Endothelial cell of umbilical vein (primary cell): Measurements from ENCODE around the gene HSPB6. TPM values are rescaled to one million over a fixed set of nuclear protein-coding genes. Genes with fewer than 3 reads are reported as not detected.

Experiments used
- BruUV-seq: library from RNA; stranded (reverse); fragments of 400-500 nt; replicated peaks from 2 replicates; lab custom pipeline; 2021; lab: Mats Ljungman, UMichigan
- CTCF ChIA-PET: fragments of 300-600, 350-600 bp; sonication (Branson Sonifier 250); formaldehyde crosslinking; loops from one replicate; lab custom pipeline; 2021; ENCODE audit warnings: antibody characterized with exemption, inconsistent platforms; lab: Charles Lee
- POLR2A ChIA-PET: fragments of 300-600, 350-600 bp; sonication (Branson Sonifier 250); formaldehyde crosslinking; loops from one replicate; lab custom pipeline; 2021; ENCODE audit warnings: antibody characterized with exemption, inconsistent platforms; lab: Charles Lee
- DNase-seq: peaks from one replicate; pipeline ENCODE4 v3.0.0-alpha.2; 2011; ENCODE audit warnings: low read depth, low spot score
- FAIRE-seq: peaks from 2 replicates; lab custom pipeline; 2011; peaks lifted over from hg19 to GRCh38; lab: Jason Lieb, UNC
- H2AFZ ChIP-seq: 2 replicates; pipeline ENCODE4 v1.6.0; 2012; ENCODE audit warnings: low read depth, low read length, control low read depth, inconsistent platforms
- H3K27ac ChIP-seq: 2 replicates; pipeline ENCODE4 v1.5.1; 2011; ENCODE audit warnings: low read depth, mild to moderate bottlenecking, control low read depth, low read length, moderate library complexity; ENCODE audit not compliant: insufficient read depth
- H3K27me3 ChIP-seq, 2 experiments: 2 replicates each; pipeline versions ENCODE4 v1.6.0 to v1.6.1; 2011; ENCODE audit warnings: low read length in 2 of 2, mixed read lengths in 1 of 2; ENCODE audit not compliant: control insufficient read depth in 2 of 2, insufficient read depth in 2 of 2
- H3K36me3 ChIP-seq, 2 experiments: 2 replicates in 1 of 2; 3 replicates in 1 of 2; pipeline ENCODE4 v1.5.1; 2011; ENCODE audit warnings: low read length in 2 of 2, mild to moderate bottlenecking in 1 of 2, moderate library complexity in 1 of 2; ENCODE audit not compliant: control insufficient read depth in 2 of 2, insufficient read depth in 2 of 2; ENCODE audit errors: extremely low read depth in 1 of 2
- H3K4me1 ChIP-seq: 3 replicates; pipeline ENCODE4 v1.5.1; 2011; ENCODE audit warnings: mild to moderate bottlenecking, low read length; ENCODE audit not compliant: control insufficient read depth, insufficient read depth; ENCODE audit errors: extremely low read depth
- H3K4me2 ChIP-seq: 2 replicates; pipeline ENCODE4 v1.6.1; 2011; ENCODE audit warnings: low read length, control low read depth, mixed read lengths; ENCODE audit not compliant: insufficient read depth
- H3K4me3 ChIP-seq, 3 experiments: fragments of 200-600 bp in 1 of 3; sonication (generic), shearing (Covaris generic) in 1 of 3; replicated peaks in 1 of 3; 2 replicates each; pipeline ENCODE4 v1.5.1; 2011 to 2016; ENCODE audit warnings: control low read depth in 3 of 3, low read length in 3 of 3, mild to moderate bottlenecking in 2 of 3, inconsistent platforms in 1 of 3, low read depth in 1 of 3, moderate library complexity in 1 of 3; ENCODE audit not compliant: insufficient read depth in 1 of 3
- H3K79me2 ChIP-seq: 2 replicates; pipeline ENCODE4 v1.6.0; 2012; ENCODE audit warnings: low read length, inconsistent platforms; ENCODE audit not compliant: control insufficient read depth, insufficient read depth
- H3K9ac ChIP-seq: replicated peaks from 2 replicates; pipeline ENCODE3; 2011; ENCODE audit warnings: low read length, control low read depth; ENCODE audit not compliant: insufficient read depth; ENCODE audit errors: extremely low read depth
- H3K9me1 ChIP-seq: replicated peaks from 3 replicates; pipeline ENCODE4 v1.6.0; 2011; ENCODE audit warnings: mild to moderate bottlenecking, low read length; ENCODE audit not compliant: control insufficient read depth, insufficient read depth; ENCODE audit errors: extremely low read depth
- H3K9me3 ChIP-seq: replicated peaks from 2 replicates; pipeline ENCODE4 v1.5.1; 2012; ENCODE audit warnings: low read length, inconsistent platforms; ENCODE audit not compliant: control insufficient read depth, insufficient read depth
- H4K20me1 ChIP-seq: replicated peaks from 2 replicates; pipeline ENCODE3; 2011; ENCODE audit warnings: mild to moderate bottlenecking, low read length; ENCODE audit not compliant: control insufficient read depth, insufficient read depth; ENCODE audit errors: extremely low read depth
- EZH2 ChIP-seq: IDR thresholded peaks from 2 replicates; pipeline ENCODE4 v1.6.1; 2012; ENCODE audit warnings: borderline replicate concordance, low read depth, mild to moderate bottlenecking, moderate library complexity, low read length, inconsistent platforms; ENCODE audit not compliant: severe bottlenecking
- FOS ChIP-seq: IDR thresholded peaks from 2 replicates; pipeline ENCODE4 v1.6.1; 2011; ENCODE audit warnings: mild to moderate bottlenecking, low read length, moderate library complexity, borderline replicate concordance; ENCODE audit not compliant: insufficient read depth
- GATA2 ChIP-seq: IDR thresholded peaks from 2 replicates; pipeline ENCODE4 v1.7.0; 2011; ENCODE audit warnings: low read depth, mild to moderate bottlenecking, moderate library complexity, mixed read lengths, low read length; ENCODE audit not compliant: insufficient read length, insufficient read depth
- JUN ChIP-seq: IDR thresholded peaks from 2 replicates; pipeline ENCODE4 v1.6.1; 2011; ENCODE audit warnings: borderline replicate concordance, low read depth; ENCODE audit not compliant: insufficient read length, insufficient read depth
- MYC ChIP-seq: IDR thresholded peaks from one replicate; pipeline ENCODE4 v1.6.1; 2011; ENCODE audit warnings: mild to moderate bottlenecking, low read depth, low read length
- POLR2A ChIP-seq: IDR thresholded peaks from 2 replicates; pipeline ENCODE4 v1.6.1; 2012; ENCODE audit warnings: low read depth, mild to moderate bottlenecking, control low read depth, low read length
- dilution Hi-C: fragments of 300-500 bp; cut with MboI; formaldehyde crosslinking; loops from one replicate; pipeline ENCODE4 v1.15.0; 2019; ENCODE audit warnings: low sequenced_read_pairs; ENCODE audit not compliant: extremely low pct_ligation_motif_present
- intact Hi-C: fragments of 100-400 bp; cut with micrococcal nuclease; formaldehyde crosslinking; loops from one replicate; pipeline ENCODE4 v1.10.0; 2022
- polyA plus RNA-seq, 4 experiments: library from polyadenylated mRNA; depleted of rRNA in 3 of 4; stranded (reverse) in 3 of 4; unstranded in 1 of 4; fragments of >200 nt; gene quantifications; 2 replicates each; pipeline versions ENCODE4 v1.2.1 to v1.2.3, GENCODE V29; 2011 to 2012; ENCODE audit warnings: missing spikeins in 1 of 4
- total RNA-seq: library from RNA; stranded (reverse); gene quantifications from 2 replicates; pipeline ENCODE4 v1.2.3, GENCODE V29; 2021
- TF ChIP-seq, protein P1 (sequence below), 2 donors: IDR thresholded peaks; 1 replicate in 1 of 2; 2 replicates in 1 of 2; pipeline ENCODE4 v1.5.1; 2011; ENCODE audit warnings: low read length in 2 of 2, mild to moderate bottlenecking in 2 of 2, moderate library complexity in 2 of 2, control low read depth in 1 of 2, inconsistent platforms in 1 of 2, low read depth in 1 of 2; ENCODE audit not compliant: insufficient read depth in 1 of 2; ENCODE audit errors: extremely low read depth in 1 of 2
- TF ChIP-seq, protein P2 (sequence below): IDR thresholded peaks from 2 replicates; pipeline ENCODE4 v1.6.1; 2011; ENCODE audit not compliant: insufficient read depth, insufficient read length

HSPB6 gene
- total and polyA plus RNA-seq, 2 donors (not counting 3 experiments of a cell fraction or from before 2014, with no cell fraction given): 3.4 to 6.2 TPM

- Histone ChIP-seq H4K20me1 (no peaks in the 10 kb centered on the region), H3K4me3 (no peak overlapping the region), H3K4me1 (no peaks in the 10 kb centered on the region), H3K4me2 (no peak overlapping the region), H3K9me1 (no peaks in the 10 kb centered on the region), H3K27me3 (no peaks in the 10 kb centered on the region), H2AFZ (no peak overlapping the region), H3K36me3 (peaks cover 0 to 2% of the 10 kb centered on the region in 2 experiments), H3K9ac (no peak overlapping the region), H3K27ac (no peak overlapping the region), H3K9me3 (no peaks in the 10 kb centered on the region), H3K79me2 (no peaks in the 10 kb centered on the region)
- dilution Hi-C loops (no loop called here), intact Hi-C loops (no loop called here)
- ChIA-PET POLR2A (no interaction called here), CTCF (no interaction called here)
- FAIRE-seq (no peak), DNase-seq (no peak)
- TSS peak; percentile 11 for BruUV-seq
- TF ChIP-seq POLR2A: no peak
- TF ChIP-seq, protein P1, sequence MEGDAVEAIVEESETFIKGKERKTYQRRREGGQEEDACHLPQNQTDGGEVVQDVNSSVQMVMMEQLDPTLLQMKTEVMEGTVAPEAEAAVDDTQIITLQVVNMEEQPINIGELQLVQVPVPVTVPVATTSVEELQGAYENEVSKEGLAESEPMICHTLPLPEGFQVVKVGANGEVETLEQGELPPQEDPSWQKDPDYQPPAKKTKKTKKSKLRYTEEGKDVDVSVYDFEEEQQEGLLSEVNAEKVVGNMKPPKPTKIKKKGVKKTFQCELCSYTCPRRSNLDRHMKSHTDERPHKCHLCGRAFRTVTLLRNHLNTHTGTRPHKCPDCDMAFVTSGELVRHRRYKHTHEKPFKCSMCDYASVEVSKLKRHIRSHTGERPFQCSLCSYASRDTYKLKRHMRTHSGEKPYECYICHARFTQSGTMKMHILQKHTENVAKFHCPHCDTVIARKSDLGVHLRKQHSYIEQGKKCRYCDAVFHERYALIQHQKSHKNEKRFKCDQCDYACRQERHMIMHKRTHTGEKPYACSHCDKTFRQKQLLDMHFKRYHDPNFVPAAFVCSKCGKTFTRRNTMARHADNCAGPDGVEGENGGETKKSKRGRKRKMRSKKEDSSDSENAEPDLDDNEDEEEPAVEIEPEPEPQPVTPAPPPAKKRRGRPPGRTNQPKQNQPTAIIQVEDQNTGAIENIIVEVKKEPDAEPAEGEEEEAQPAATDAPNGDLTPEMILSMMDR (IDR thresholded peaks at IDR 0.05; ENCODE audit: extremely low read depth in 1 of 2, insufficient read depth in 1 of 2, low read depth in 1 of 2, low read length in 2 of 2): no peak
- no peak for TF ChIP-seq EZH2
- no peak for TF ChIP-seq FOS
- TF ChIP-seq MYC: no peak
- no peak for TF ChIP-seq JUN
- TF ChIP-seq, protein P2, sequence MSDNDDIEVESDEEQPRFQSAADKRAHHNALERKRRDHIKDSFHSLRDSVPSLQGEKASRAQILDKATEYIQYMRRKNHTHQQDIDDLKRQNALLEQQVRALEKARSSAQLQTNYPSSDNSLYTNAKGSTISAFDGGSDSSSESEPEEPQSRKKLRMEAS: no peak
- no peak for TF ChIP-seq GATA2
Observed at GRCh38 chr19:35788205-35788960, 31.6 kb upstream of the HSPB6 start.
